Mesothelial cell of epicardium (in vitro differentiated cells): Measurements from ENCODE around the gene USB1. TPM values are rescaled to one million over a fixed set of nuclear protein-coding genes. Genes with fewer than 3 reads are reported as not detected.

Experiments used
- DNase-seq, 2 experiments: peaks; one replicate each; pipeline ENCODE4 v3.0.0; 2021; ENCODE audit warnings: low spot score in 2 of 2; ENCODE audit not compliant: unreplicated experiment in 2 of 2
- H3K27ac Mint-ChIP-seq: 2 replicates; pipeline ENCODE4 v1.8.0; 2021; ENCODE audit warnings: mixed read lengths
- H3K27me3 Mint-ChIP-seq: 2 replicates; pipeline ENCODE4 v1.8.0; 2021; ENCODE audit warnings: low read depth, mixed read lengths
- H3K36me3 Mint-ChIP-seq: 2 replicates; pipeline ENCODE4 v1.8.0; 2021; ENCODE audit warnings: mixed read lengths
- H3K4me1 Mint-ChIP-seq: 2 replicates; pipeline ENCODE4 v1.8.0; 2021; ENCODE audit warnings: mixed read lengths
- H3K4me3 Mint-ChIP-seq: 2 replicates; pipeline ENCODE4 v1.8.0; 2021; ENCODE audit warnings: mild to moderate bottlenecking, moderate library complexity, mixed read lengths
- H3K9me3 Mint-ChIP-seq: 2 replicates; pipeline ENCODE4 v1.8.0; 2021; ENCODE audit warnings: mixed read lengths
- total RNA-seq: library from RNA; stranded (reverse); gene quantifications from 3 replicates; pipeline ENCODE4 v1.2.1, GENCODE V29; 2021
- TF ChIP-seq, protein P1 (sequence below): fragments of 200-600 bp; sonication (generic); IDR thresholded peaks from one replicate; pipeline ENCODE4 v1.5.0; 2021; ENCODE audit warnings: antibody characterized with exemption; ENCODE audit not compliant: unreplicated experiment

USB1 gene
- total RNA-seq, 1 donor from 2014 or later = 38.3 TPM

DNA sequence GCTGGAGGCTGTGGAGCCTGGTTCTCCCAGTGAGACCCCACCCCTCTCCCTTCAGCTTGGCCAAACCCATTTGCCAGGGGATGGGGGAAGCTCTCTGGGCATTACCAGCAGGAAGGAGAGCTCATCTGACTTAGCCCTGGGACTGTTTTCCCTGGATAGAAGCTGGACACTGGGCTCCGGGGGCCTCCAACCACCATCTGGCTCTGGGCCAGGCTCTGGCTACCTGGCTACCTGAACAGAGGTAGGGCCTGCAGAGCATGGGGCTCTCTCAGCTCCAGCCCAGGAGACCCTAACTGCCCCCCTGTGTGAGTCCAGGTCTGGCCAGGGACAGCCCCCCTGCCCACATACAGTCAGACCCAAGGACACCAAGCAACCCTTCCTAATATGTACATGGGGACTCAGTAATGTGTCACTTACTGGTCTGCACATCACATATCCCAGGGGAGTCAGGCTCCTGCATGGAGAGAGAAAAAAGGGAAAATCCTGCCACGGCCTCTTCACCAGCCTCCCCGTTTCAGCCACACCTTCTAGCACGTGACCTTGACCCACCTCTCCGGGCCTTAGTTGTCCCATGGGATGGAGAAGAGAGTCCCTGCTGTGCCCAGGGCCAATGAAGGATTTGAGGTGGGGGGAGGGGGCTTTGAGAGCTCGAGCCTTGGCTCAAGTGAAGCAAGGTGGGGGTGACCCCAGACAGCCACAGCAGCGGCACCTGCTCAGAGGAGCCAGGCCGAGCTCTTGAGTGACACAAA lies 44.1 kb upstream of the USB1 start:
- no peak overlapping the region for H3K4me3 Mint-ChIP-seq
- H3K36me3 Mint-ChIP-seq = no peaks in the 10 kb centered on the region
- DNase-seq = no peak
- TF ChIP-seq, protein P1, sequence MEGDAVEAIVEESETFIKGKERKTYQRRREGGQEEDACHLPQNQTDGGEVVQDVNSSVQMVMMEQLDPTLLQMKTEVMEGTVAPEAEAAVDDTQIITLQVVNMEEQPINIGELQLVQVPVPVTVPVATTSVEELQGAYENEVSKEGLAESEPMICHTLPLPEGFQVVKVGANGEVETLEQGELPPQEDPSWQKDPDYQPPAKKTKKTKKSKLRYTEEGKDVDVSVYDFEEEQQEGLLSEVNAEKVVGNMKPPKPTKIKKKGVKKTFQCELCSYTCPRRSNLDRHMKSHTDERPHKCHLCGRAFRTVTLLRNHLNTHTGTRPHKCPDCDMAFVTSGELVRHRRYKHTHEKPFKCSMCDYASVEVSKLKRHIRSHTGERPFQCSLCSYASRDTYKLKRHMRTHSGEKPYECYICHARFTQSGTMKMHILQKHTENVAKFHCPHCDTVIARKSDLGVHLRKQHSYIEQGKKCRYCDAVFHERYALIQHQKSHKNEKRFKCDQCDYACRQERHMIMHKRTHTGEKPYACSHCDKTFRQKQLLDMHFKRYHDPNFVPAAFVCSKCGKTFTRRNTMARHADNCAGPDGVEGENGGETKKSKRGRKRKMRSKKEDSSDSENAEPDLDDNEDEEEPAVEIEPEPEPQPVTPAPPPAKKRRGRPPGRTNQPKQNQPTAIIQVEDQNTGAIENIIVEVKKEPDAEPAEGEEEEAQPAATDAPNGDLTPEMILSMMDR = no peak
- H3K27ac Mint-ChIP-seq = no peak overlapping the region
- H3K9me3 Mint-ChIP-seq = no peaks in the 10 kb centered on the region
- H3K27me3 Mint-ChIP-seq = no peaks in the 10 kb centered on the region
- peaks cover 20% of the 10 kb centered on the region for H3K4me1 Mint-ChIP-seq

- Mint-ChIP-seq H3K4me3 (no peak overlapping the region), H3K27ac (no peak overlapping the region), H3K36me3 (no peaks in the 10 kb centered on the region), H3K4me1 (peaks cover 20% of the 10 kb centered on the region), H3K9me3 (no peaks in the 10 kb centered on the region), H3K27me3 (no peaks in the 10 kb centered on the region)
- DNase-seq = no peak
- TF ChIP-seq, protein P1 = no peak
Measured at GRCh38 chr16:57957673-57958392, 43.4 kb upstream of the USB1 start.

DNA sequence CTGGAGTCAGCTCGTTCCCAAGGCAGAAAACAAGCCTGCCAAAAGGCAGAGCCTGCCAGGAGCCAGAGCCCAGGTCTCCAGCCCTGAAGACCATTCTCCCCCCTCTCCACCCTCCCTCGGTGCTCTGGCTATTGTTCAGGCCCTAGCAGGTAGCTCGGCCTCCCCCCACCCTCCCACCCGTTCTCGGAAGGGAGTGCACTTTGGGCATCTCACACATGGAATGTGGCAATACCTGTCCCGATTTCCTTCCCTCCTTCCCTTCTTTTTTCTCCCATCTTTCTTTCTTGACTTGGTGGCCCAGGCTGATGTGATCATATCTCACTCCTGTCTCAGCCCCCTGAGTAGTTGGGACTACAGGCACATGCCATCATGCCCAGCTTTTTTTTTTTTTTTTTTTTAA lies 42.7 kb upstream of the USB1 start:
- Mint-ChIP-seq H3K27ac (no peak overlapping the region), H3K4me3 (no peak overlapping the region), H3K4me1 (peaks cover 20% of the 10 kb centered on the region), H3K36me3 (no peaks in the 10 kb centered on the region), H3K27me3 (no peaks in the 10 kb centered on the region), H3K9me3 (no peaks in the 10 kb centered on the region)
- DNase-seq = no peak
- TF ChIP-seq, protein P1 = no peak

GRCh38 chr16:57959121-57959520 lies 42.1 kb upstream of the USB1 start:
- H3K27ac Mint-ChIP-seq = peak overlapping the region; percentile 15
- peaks cover 20% of the 10 kb centered on the region for H3K4me1 Mint-ChIP-seq
- no peaks in the 10 kb centered on the region for H3K27me3 Mint-ChIP-seq
- DNase-seq = no peak
- H3K4me3 Mint-ChIP-seq = no peak overlapping the region
- H3K36me3 Mint-ChIP-seq = no peaks in the 10 kb centered on the region
- H3K9me3 Mint-ChIP-seq = no peaks in the 10 kb centered on the region
- TF ChIP-seq, protein P1 = no peak

DNA sequence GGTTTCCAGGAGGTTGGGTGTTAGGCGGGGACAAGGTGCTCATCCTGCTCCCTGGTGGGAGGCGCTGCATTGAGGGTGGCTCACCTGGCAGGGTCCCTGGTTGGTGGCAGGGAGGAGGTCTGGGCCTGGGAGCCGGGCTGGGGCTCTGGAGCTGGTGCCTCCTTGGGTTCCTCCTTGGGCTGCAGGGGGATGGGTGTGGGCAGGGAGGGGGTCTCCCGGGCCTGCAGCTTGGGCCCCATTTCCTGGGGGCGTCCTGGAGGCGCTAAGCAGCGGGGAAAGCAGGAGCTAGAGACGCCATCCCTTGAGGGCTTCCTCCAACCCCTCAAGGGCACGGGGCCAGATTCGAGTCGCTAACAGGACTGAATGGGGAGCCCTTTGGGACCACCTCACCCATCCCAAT lies 41.4 kb upstream of the USB1 start:
- Mint-ChIP-seq H3K4me3 (no peak overlapping the region), H3K27ac (peak overlapping the region; percentile 28), H3K4me1 (peaks cover 20% of the 10 kb centered on the region), H3K9me3 (no peaks in the 10 kb centered on the region), H3K36me3 (no peaks in the 10 kb centered on the region), H3K27me3 (no peaks in the 10 kb centered on the region)
- no peak for DNase-seq
- TF ChIP-seq, protein P1 = no peak
